GM12865 (cell line): ENCODE measurements around the gene VAT1.

ENCODE experiments used
- DNase-seq: peaks from one replicate; pipeline ENCODE4 v3.0.0; 2010; ENCODE audit warnings: low read depth
- H3K4me3 ChIP-seq: 2 replicates; pipeline ENCODE4 v1.5.1; 2011; ENCODE audit warnings: mild to moderate bottlenecking, low read depth, low read length, control low read depth
- TF ChIP-seq, protein P1 (sequence below): IDR thresholded peaks from 2 replicates; pipeline ENCODE4 v1.5.1; 2011; ENCODE audit warnings: low read length, control low read depth, low read depth, inconsistent platforms; ENCODE audit not compliant: insufficient read depth; ENCODE audit errors: missing control alignments

Gene VAT1

DNA sequence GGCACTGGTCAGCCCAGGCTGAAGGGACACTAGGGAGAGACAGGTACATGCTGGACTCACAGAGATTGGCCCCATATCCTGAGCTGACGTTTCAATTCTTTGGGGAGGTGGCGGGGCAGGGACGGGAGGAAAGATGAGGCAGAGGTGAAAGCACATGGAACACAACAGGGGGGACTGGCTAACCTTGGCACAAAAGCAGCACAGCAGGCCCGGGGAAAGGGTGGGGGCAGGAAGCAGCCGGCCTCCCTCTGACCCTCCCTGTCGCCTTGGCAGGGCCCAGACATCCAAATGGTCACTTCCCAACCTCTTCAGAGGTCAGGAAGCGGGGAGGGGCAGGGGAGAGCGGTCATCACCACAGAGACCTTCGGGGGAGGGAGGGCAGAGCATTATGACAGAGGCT lies 6.6 kb downstream of the VAT1 start:
- DNase-seq = no peak
- H3K4me3 ChIP-seq = no peak overlapping the region
- TF ChIP-seq, protein P1, sequence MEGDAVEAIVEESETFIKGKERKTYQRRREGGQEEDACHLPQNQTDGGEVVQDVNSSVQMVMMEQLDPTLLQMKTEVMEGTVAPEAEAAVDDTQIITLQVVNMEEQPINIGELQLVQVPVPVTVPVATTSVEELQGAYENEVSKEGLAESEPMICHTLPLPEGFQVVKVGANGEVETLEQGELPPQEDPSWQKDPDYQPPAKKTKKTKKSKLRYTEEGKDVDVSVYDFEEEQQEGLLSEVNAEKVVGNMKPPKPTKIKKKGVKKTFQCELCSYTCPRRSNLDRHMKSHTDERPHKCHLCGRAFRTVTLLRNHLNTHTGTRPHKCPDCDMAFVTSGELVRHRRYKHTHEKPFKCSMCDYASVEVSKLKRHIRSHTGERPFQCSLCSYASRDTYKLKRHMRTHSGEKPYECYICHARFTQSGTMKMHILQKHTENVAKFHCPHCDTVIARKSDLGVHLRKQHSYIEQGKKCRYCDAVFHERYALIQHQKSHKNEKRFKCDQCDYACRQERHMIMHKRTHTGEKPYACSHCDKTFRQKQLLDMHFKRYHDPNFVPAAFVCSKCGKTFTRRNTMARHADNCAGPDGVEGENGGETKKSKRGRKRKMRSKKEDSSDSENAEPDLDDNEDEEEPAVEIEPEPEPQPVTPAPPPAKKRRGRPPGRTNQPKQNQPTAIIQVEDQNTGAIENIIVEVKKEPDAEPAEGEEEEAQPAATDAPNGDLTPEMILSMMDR = no peak

DNA sequence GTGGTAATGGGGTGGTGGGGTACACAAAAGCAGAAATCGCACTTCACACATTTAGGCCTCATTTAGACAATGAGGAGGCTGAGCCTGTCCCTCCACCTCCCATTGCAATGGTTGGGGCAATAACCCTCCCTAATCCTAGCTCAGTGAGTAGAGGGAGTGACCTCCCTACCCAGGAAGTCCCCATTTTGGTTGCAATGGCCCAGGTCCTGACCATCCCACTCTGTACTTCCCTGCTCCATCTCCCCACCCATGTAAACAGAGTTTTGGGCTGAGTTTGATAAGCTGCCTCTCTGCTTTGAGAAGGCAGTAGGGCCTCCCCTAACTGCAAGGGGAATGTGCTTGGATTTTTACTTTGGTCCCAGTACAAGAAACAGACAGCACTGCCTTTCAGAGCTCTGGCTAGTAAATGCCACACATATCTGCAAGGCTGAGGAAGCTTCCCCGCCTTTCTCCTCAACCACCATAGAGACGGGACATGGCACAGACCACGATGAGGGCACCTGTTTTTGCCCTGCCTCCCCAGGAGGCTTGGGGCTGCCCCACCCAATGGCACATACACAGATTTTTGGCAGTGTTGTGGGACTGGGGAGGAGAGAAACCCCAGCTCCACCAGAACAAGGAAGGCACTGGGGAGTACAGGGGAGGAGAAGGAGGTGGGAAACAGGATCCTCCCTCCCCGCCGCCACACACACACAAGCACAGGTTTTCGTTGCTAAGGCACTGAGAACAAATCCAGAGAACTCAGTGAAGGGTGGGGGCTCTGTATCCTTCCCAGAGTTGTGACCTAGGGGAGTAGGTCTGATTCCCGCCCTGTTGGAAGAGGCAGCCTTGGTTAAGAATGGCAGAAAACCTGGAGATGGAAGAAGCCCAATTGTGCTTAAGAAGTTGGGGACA lies 7.3 kb downstream of the VAT1 start:
- DNase-seq = no peak
- TF ChIP-seq, protein P1 = no peak
- H3K4me3 ChIP-seq = no peak overlapping the region

DNA sequence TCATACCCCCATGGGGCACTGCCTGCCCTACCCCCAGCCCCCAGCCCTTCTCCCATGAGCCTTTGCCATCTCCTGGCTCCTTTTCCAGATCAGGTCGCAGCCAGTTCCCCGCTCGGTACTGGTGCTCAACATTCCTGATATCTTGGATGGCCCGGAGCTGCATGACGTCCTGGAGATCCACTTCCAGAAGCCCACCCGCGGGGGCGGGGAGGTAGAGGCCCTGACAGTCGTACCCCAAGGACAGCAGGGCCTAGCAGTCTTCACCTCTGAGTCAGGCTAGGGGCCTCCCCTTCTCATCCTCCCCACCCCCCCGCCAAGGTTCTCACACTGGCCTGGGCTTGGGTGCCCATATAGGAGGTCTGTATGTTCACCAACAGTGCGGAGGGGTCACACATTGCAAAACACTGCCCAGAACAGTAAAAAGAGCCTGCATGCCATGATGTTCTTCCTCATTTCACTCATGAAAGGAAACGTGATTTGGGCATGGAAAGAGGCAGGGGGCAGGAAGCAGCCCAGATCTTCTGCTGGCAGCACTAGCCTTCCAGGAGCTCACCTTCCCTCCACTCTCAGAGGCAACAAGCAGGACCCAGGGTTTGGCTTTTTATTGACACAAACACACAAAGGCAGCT lies 8.1 kb downstream of the VAT1 start:
- no peak for DNase-seq
- H3K4me3 ChIP-seq = no peak overlapping the region
- TF ChIP-seq, protein P1 = no peak

DNA sequence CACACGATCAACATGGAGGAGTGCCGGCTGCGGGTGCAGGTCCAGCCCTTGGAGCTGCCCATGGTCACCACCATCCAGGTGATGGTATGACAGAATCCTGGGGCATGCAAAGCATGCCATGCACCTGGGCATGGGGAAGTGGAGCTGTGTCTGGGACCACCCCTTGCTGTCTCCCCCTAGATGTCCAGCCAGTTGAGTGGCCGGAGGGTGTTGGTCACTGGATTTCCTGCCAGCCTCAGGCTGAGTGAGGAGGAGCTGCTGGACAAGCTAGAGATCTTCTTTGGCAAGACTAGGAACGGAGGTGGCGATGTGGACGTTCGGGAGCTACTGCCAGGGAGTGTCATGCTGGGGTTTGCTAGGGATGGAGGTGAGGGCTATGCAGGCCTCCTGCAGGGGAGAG lies 8.9 kb downstream of the VAT1 start:
- no peak for DNase-seq
- TF ChIP-seq, protein P1 = no peak
- H3K4me3 ChIP-seq = no peak overlapping the region

DNA sequence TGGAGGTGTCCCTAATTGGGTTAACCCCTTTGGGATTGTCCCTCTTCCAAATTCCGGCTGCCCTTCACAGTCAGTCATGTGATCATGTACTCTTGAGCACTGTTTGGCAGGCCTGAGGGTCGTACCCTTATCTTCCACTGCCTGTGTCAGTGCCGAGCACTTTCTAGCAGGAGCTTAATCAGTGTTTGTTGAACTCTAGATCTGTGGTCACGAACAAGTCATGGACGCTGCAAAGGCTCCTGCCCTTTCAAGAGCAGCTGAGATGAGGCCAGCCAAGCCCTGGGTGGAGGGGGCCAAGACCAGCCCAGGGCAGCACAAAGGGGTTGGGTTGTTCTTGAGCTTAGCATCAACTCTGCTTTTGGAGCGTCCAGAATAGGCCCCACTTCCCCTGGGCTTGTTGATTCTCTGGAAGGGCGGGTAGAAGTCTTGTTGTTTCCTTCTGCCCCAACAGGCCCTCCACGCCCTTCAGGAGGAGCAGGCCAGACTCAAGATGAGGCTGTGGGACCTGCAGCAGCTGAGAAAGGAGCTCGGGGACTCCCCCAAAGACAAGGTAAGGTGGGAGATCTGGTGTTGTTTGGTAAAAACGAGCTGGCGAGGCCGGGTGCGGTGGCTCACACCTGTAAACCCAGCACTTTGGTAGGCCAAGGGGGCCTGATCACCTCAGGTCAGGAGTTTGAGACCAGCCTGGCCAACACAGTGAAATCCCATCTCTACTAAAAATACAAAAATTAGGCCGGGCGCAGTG lies 10.3 kb downstream of the VAT1 start:
- H3K4me3 ChIP-seq = no peak overlapping the region
- DNase-seq = no peak
- TF ChIP-seq, protein P1 = no peak

DNA sequence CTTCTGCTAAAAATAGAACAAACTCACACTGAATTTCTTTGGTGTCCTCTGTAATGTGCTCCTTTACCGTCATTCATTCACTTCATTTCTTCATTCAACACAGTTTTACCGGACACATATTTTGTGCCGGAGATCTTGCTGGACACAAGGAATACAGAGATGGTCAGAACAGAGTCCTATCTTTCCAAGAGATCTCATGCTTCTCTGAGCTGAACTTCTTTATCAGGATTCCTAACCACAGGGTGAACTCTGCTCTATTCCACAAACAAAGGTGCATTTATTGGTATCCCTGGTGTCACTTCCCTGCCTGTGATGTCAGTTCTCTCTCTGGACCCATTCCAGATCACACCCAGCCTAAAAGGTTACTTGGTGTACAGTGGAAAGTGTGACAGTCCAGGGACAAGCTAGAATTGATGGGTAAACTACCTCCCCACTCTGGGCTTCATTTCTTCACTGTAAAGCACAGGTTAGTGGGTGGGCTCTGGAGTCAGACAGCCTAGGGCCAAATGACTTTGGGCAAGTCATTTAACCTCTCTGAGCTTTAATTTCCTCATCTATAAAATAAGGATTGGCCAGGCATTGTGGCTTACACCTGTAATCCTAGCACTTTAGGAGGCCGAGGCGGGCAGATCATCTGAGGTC lies 11.4 kb downstream of the VAT1 start:
- TF ChIP-seq, protein P1 = no peak
- no peak overlapping the region for H3K4me3 ChIP-seq
- no peak for DNase-seq
